Keratinocyte (primary cell): ENCODE results near the gene ODAD4. TPM values are rescaled to one million over a fixed set of nuclear protein-coding genes. Genes with fewer than 3 reads are reported as not detected.

ENCODE experiments used
- DNase-seq: peaks from one replicate; pipeline ENCODE4 v3.0.0-alpha.2; 2011; ENCODE audit warnings: low read depth, missing footprints, low spot score
- FAIRE-seq: peaks from 2 replicates; lab custom pipeline; 2011; peaks lifted over from hg19 to GRCh38; lab: Jason Lieb, UNC
- H2AFZ ChIP-seq: 2 replicates; pipeline ENCODE4 v1.6.0; 2012; ENCODE audit warnings: low read length, control low read depth, inconsistent platforms; ENCODE audit not compliant: control insufficient read depth
- H3K27ac ChIP-seq: 2 replicates; pipeline ENCODE4 v1.5.1; 2011; ENCODE audit warnings: low read length; ENCODE audit not compliant: control insufficient read depth, insufficient read depth
- H3K27me3 ChIP-seq: 3 replicates; pipeline ENCODE4 v1.6.0; 2011; ENCODE audit warnings: low read length; ENCODE audit not compliant: control insufficient read depth, insufficient read depth; ENCODE audit errors: extremely low read depth
- H3K36me3 ChIP-seq, 2 experiments: 2 replicates in 1 of 2; 3 replicates in 1 of 2; pipeline ENCODE4 v1.5.1; 2011; ENCODE audit warnings: low read length in 2 of 2, mild to moderate bottlenecking in 1 of 2; ENCODE audit not compliant: control insufficient read depth in 2 of 2, insufficient read depth in 2 of 2; ENCODE audit errors: extremely low read depth in 1 of 2
- H3K4me1 ChIP-seq: 3 replicates; pipeline ENCODE4 v1.5.1; 2011; ENCODE audit warnings: low read length; ENCODE audit not compliant: control insufficient read depth, insufficient read depth; ENCODE audit errors: extremely low read depth
- H3K4me2 ChIP-seq: 3 replicates; pipeline ENCODE4 v1.6.0; 2011; ENCODE audit warnings: low read depth, low read length; ENCODE audit not compliant: control insufficient read depth, insufficient read depth; ENCODE audit errors: extremely low read depth
- H3K4me3 ChIP-seq, 3 experiments: fragments of 200-600 bp in 1 of 3; sonication (generic) in 1 of 3; 2 replicates in 2 of 3; 3 replicates in 1 of 3; pipeline ENCODE4 v1.5.1; 2011 to 2016; ENCODE audit warnings: low read length in 3 of 3, mild to moderate bottlenecking in 3 of 3, control low read depth in 2 of 3, inconsistent platforms in 1 of 3, low read depth in 1 of 3, mixed read lengths in 1 of 3, mixed run types in 1 of 3, moderate library complexity in 1 of 3; ENCODE audit not compliant: control insufficient read depth in 2 of 3, insufficient read depth in 2 of 3; ENCODE audit errors: extremely low read depth in 1 of 3
- H3K79me2 ChIP-seq: 2 replicates; pipeline ENCODE4 v1.6.0; 2012; ENCODE audit warnings: low read length; ENCODE audit not compliant: control insufficient read depth, insufficient read depth
- H3K9ac ChIP-seq: 3 replicates; pipeline ENCODE4 v1.6.0; 2011; ENCODE audit warnings: low read length; ENCODE audit not compliant: control insufficient read depth, insufficient read depth; ENCODE audit errors: extremely low read depth
- H3K9me1 ChIP-seq: 3 replicates; pipeline ENCODE4 v1.6.0; 2011; ENCODE audit warnings: low read length; ENCODE audit not compliant: control insufficient read depth, insufficient read depth; ENCODE audit errors: extremely low read depth
- H3K9me3 ChIP-seq: 2 replicates; pipeline ENCODE4 v1.5.1; 2012; ENCODE audit warnings: low read depth, low read length; ENCODE audit not compliant: control insufficient read depth
- H4K20me1 ChIP-seq: 3 replicates; pipeline ENCODE4 v1.6.0; 2011; ENCODE audit warnings: low read length; ENCODE audit not compliant: control insufficient read depth, insufficient read depth; ENCODE audit errors: extremely low read depth
- CTCF ChIP-seq, 3 experiments: IDR thresholded peaks in 1 of 3; conservative IDR thresholded peaks in 1 of 3; optimal IDR thresholded peaks in 1 of 3; 2 replicates in 2 of 3; 3 replicates in 1 of 3; pipeline versions ENCODE3 to v1.5.1; 2011; ENCODE audit warnings: low read length in 3 of 3, mild to moderate bottlenecking in 3 of 3, moderate library complexity in 2 of 3, control low read depth in 1 of 3, inconsistent platforms in 1 of 3; ENCODE audit not compliant: insufficient read depth in 2 of 3; ENCODE audit errors: extremely low read depth in 1 of 3
- EZH2 ChIP-seq: IDR thresholded peaks from one replicate; pipeline ENCODE4 v1.6.1; 2012; ENCODE audit warnings: inconsistent platforms, mild to moderate bottlenecking, low read length, moderate library complexity
- dilution Hi-C: fragments of 300-500 bp; cut with MboI; formaldehyde crosslinking; loops from one replicate; pipeline ENCODE4 v1.7.0; 2020; ENCODE audit warnings: low sequenced_read_pairs; ENCODE audit not compliant: extremely low pct_ligation_motif_present
- polyA plus RNA-seq, 5 experiments: library from polyadenylated mRNA; depleted of rRNA in 3 of 5; stranded (reverse) in 3 of 5; stranded (forward) in 1 of 5; unstranded in 1 of 5; fragments of >200 nt; gene quantifications; 1 replicate in 1 of 5; 2 replicates in 3 of 5; 3 replicates in 1 of 5; pipeline versions ENCODE4 v1.2.1 to v1.2.3, GENCODE V29; 2011 to 2012; ENCODE audit warnings: missing spikeins in 2 of 5, low read depth in 1 of 5, low replicate concordance in 1 of 5

ODAD4 gene
- polyA plus RNA-seq, 1 donor (not counting 4 experiments of a cell fraction or from before 2014, with no cell fraction given), result 0.20 TPM

GRCh38 chr17:41966463-41967140, 36.2 kb downstream of the ODAD4 start, which contains the start of gene CNP:
Gene CNP, plus strand, starts transcription at chr17:41966795. Its CDS starts 90 bp downstream, at chr17:41966885.
- dilution Hi-C loops, result no loop called here
- peak within 1 kb of the TSS; percentile 74 for H3K27ac ChIP-seq
- FAIRE-seq, result no peak
- H2AFZ ChIP-seq, result peak within 1 kb of the TSS; percentile 58
- H3K4me2 ChIP-seq, result peak within 1 kb of the TSS; percentile 99
- H3K9ac ChIP-seq, result peak within 1 kb of the TSS; percentile 89
- H3K4me1 ChIP-seq, result peaks cover 15% of the 10 kb centered on the region
- H3K27me3 ChIP-seq, result peaks cover 5% of the 10 kb centered on the region
- no peaks in the 10 kb centered on the region for H3K9me1 ChIP-seq
- peaks cover 10 to 12% of the 10 kb centered on the region in 2 experiments for H3K36me3 ChIP-seq
- H3K9me3 ChIP-seq, result no peaks in the 10 kb centered on the region
- peaks cover 29% of the 10 kb centered on the region for H3K79me2 ChIP-seq
- TF ChIP-seq CTCF (optimal IDR thresholded peaks at IDR 0.05 in 1 of 3, IDR thresholded peaks at IDR 0.05 in 1 of 3, conservative IDR thresholded peaks at IDR 0.05 in 1 of 3; ENCODE audit: extremely low read depth in 1 of 3, insufficient read depth in 2 of 3, low read length in 3 of 3), result no peak
- TF ChIP-seq EZH2, result no peak
- peak; percentile 30 for DNase-seq
- peak within 1 kb of the TSS; percentile 79 to 96 (median 91) for H3K4me3 ChIP-seq
- H4K20me1 ChIP-seq, result no peaks in the 10 kb centered on the region

- no peaks in the 10 kb centered on the region for H3K9me1 ChIP-seq
- peak overlapping the region; percentile 85 for H3K4me2 ChIP-seq
- DNase-seq, result no peak
- H3K79me2 ChIP-seq, result peaks cover 31% of the 10 kb centered on the region
- no peak for FAIRE-seq
- peak overlapping the region; percentile 89 for H3K9ac ChIP-seq
- no peaks in the 10 kb centered on the region for H4K20me1 ChIP-seq
- TF ChIP-seq CTCF (optimal IDR thresholded peaks at IDR 0.05 in 1 of 3, IDR thresholded peaks at IDR 0.05 in 1 of 3, conservative IDR thresholded peaks at IDR 0.05 in 1 of 3; ENCODE audit: extremely low read depth in 1 of 3, insufficient read depth in 2 of 3, low read length in 3 of 3), result no peak
- TF ChIP-seq EZH2, result no peak
- no peaks in the 10 kb centered on the region for H3K9me3 ChIP-seq
- peak overlapping the region; percentile 74 for H3K27ac ChIP-seq
- H3K36me3 ChIP-seq, result peaks cover 10 to 15% of the 10 kb centered on the region in 2 experiments
- no peaks in the 10 kb centered on the region for H3K27me3 ChIP-seq
- dilution Hi-C loops, result no loop called here
- H2AFZ ChIP-seq, result peak overlapping the region; percentile 53
- peak overlapping the region; percentile 79 to 96 (median 91) for H3K4me3 ChIP-seq
- H3K4me1 ChIP-seq, result peaks cover 15% of the 10 kb centered on the region
Observed at GRCh38 chr17:41967141-41967920, 36.9 kb downstream of the ODAD4 start.
